HepG2 (cell line): ENCODE measurements around the gene S100A5.

Experiments
- CREB3 ChIP-seq: sonication (generic); formaldehyde crosslinking; IDR thresholded peaks from 2 replicates; pipeline ENCODE4 v1.5.0; 2020; ENCODE audit warnings: missing genetic modification reagents
- RELA ChIP-seq: sonication (generic); formaldehyde crosslinking; IDR thresholded peaks from 2 replicates; pipeline ENCODE4 v1.4.0; 2020; ENCODE audit warnings: missing genetic modification reagents
- TCF7 ChIP-seq: sonication (generic); IDR thresholded peaks from 2 replicates; pipeline ENCODE4 v1.6.1; 2016; ENCODE audit warnings: antibody characterized with exemption, low read depth

GRCh38 chr1:153532181-153532580 lies 8.6 kb downstream of the S100A5 start:
- no peak for TF ChIP-seq TCF7
- TF ChIP-seq RELA (CRISPR knock-in tag) = no peak
- no peak for TF ChIP-seq CREB3 (CRISPR knock-in tag)
